ENCODE results near the gene SLC22A23.

The SLC22A23 gene

DNA sequence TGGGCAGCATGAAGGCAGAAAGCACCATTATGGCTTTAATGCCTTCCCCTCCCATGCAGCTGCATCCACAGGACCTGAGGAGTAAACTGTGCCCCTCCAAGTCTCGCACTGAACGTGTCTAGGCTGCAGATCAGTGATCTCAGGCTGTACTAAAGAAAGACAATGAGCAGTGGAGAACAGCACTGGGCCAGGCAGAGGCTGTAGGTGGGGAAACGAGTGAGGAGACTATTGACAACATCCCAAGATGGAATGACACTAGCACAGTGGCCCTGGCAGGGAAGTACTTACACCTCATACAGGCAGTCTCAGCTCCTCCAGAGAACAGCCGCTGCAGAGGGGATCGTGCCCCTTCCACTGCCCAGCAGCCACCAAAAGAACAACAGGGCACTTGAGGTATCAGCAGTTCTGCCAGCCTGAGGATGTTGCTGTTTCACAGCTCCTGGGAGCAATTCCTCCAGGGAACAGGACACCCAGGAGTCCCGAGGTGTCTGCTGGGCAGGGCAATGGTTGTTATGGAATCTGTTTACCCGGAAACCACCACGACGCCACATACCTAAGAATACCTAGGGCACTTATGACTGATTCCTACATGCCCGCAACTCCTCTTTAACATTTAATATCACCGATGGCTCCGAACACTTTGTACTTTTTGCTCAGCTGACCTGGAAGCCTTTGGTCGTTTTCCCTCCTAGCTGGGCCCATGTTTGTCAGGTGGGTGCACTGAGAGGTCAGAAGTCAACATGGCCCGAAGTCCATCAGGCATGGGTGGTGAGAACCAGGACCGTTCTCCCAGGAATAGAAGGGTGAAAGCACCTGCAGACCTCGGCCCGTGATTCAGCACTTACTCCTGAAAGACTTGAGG, 79.1 kb downstream of the SLC22A23 start:
- Histone ChIP-seq H3K79me2 (ENCODE audit: control insufficient read depth, low read length) (no peaks in the 10 kb centered on the region), H3K4me3 (ENCODE audit: low read length) (no peak overlapping the region), H3K27ac (ENCODE audit: low read depth, low read length) (no peak overlapping the region), H4K20me1 (ENCODE audit: control insufficient read depth, insufficient read depth, low read depth, low read length) (no peaks in the 10 kb centered on the region), H3K36me3 (ENCODE audit: control insufficient read depth, low read length) (no peaks in the 10 kb centered on the region), H3K9me2 (replicated peaks; ENCODE audit: control insufficient read depth, low read length) (no peaks in the 10 kb centered on the region), H3K4me2 (ENCODE audit: low read length) (no peak overlapping the region), H3K27me3 (ENCODE audit: control insufficient read depth, low read length) (peaks cover 25% of the 10 kb centered on the region), H3K9me3 (ENCODE audit: control insufficient read depth, insufficient read depth, low read length) (no peaks in the 10 kb centered on the region), H3K4me1 (ENCODE audit: control insufficient read depth, low read length) (no peaks in the 10 kb centered on the region), H3F3A (ENCODE audit: control insufficient read depth, insufficient read depth) (no peaks in the 10 kb centered on the region)
- TF ChIP-seq EZH2phosphoT487 (IDR thresholded peaks at IDR 0.05; ENCODE audit: borderline replicate concordance, low read length) (no peak), CTCF (IDR thresholded peaks at IDR 0.05; ENCODE audit: low read depth, low read length, poor library complexity, severe bottlenecking) (no peak)

DNA sequence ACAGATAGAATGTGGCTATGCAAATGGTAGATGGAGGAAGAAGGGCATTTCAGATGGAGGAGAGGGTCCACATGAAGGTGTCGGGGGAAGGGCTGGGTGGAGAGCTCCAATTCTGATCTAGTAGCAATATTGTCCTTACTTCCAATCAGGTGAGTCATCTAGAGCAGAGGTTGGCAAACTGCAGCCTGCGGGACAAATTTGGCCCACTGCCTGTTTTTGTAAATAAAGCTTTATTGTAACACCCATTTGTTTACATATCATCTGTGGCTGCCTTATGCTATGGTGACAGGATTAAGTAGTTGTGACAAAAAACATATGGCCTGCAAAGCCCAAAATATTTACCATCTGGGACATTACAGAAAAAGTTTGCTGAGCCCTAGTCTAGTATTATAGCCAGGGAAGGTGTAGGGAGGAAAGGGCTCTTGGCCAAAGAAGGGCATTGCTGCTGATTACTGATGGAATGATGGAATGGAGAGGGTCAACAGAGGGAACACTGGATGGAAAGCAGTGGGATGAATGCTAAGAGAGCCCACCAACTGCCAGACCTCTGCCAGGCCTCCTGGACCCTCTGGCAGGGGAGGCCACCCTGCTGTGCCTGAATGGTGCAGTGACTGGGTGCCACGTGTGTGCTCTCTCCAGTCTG, 79.8 kb downstream of the SLC22A23 start:
- Histone ChIP-seq H3K4me2 (ENCODE audit: low read length) (no peak overlapping the region), H4K20me1 (ENCODE audit: control insufficient read depth, insufficient read depth, low read depth, low read length) (no peaks in the 10 kb centered on the region), H3K27me3 (ENCODE audit: control insufficient read depth, low read length) (peaks cover 24% of the 10 kb centered on the region), H3K9me2 (replicated peaks; ENCODE audit: control insufficient read depth, low read length) (no peaks in the 10 kb centered on the region), H3K4me1 (ENCODE audit: control insufficient read depth, low read length) (no peaks in the 10 kb centered on the region), H3K4me3 (ENCODE audit: low read length) (no peak overlapping the region), H3K36me3 (ENCODE audit: control insufficient read depth, low read length) (no peaks in the 10 kb centered on the region), H3F3A (ENCODE audit: control insufficient read depth, insufficient read depth) (no peaks in the 10 kb centered on the region), H3K79me2 (ENCODE audit: control insufficient read depth, low read length) (no peaks in the 10 kb centered on the region), H3K27ac (ENCODE audit: low read depth, low read length) (no peak overlapping the region), H3K9me3 (ENCODE audit: control insufficient read depth, insufficient read depth, low read length) (no peaks in the 10 kb centered on the region)
- TF ChIP-seq CTCF (IDR thresholded peaks at IDR 0.05; ENCODE audit: low read depth, low read length, poor library complexity, severe bottlenecking) (no peak), EZH2phosphoT487 (IDR thresholded peaks at IDR 0.05; ENCODE audit: borderline replicate concordance, low read length) (no peak)

DNA sequence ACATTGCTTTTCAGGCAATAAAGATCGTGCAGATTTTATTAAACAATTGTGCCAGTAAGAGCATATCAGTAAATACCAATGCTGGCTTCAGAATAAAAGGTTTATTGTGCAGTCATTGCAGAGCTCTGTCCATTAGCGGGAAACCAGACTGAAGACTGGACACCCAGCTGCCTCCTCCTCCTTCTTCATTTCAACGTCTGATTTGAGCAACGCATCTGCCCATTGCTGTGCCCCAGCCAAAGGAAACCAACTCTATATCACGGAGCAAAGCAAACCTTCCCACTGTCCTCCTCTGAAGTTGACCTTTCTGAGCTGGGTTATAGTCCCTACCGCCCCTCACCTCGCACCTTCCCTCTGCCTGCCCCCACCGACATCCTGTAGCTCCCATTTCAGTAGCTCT, 80.8 kb downstream of the SLC22A23 start:
- Histone ChIP-seq H3K36me3 (ENCODE audit: control insufficient read depth, low read length) (no peaks in the 10 kb centered on the region), H3K4me2 (ENCODE audit: low read length) (no peak overlapping the region), H3K27ac (ENCODE audit: low read depth, low read length) (no peak overlapping the region)

More for the DNA sequence above, 80.8 kb downstream of the SLC22A23 start:
- H3K4me3 ChIP-seq (ENCODE audit: low read length) = no peak overlapping the region
- no peaks in the 10 kb centered on the region for H3K79me2 ChIP-seq (ENCODE audit: control insufficient read depth, low read length)
- H3K9me2 ChIP-seq (replicated peaks; ENCODE audit: control insufficient read depth, low read length) = no peaks in the 10 kb centered on the region
- no peaks in the 10 kb centered on the region for H4K20me1 ChIP-seq (ENCODE audit: control insufficient read depth, insufficient read depth, low read depth, low read length)
- no peaks in the 10 kb centered on the region for H3F3A ChIP-seq (ENCODE audit: control insufficient read depth, insufficient read depth)
- peaks cover 28% of the 10 kb centered on the region for H3K27me3 ChIP-seq (ENCODE audit: control insufficient read depth, low read length)
- no peaks in the 10 kb centered on the region for H3K9me3 ChIP-seq (ENCODE audit: control insufficient read depth, insufficient read depth, low read length)
- H3K4me1 ChIP-seq (ENCODE audit: control insufficient read depth, low read length) = no peaks in the 10 kb centered on the region
- TF ChIP-seq EZH2phosphoT487 (IDR thresholded peaks at IDR 0.05; ENCODE audit: borderline replicate concordance, low read length) = no peak
- TF ChIP-seq CTCF (IDR thresholded peaks at IDR 0.05; ENCODE audit: low read depth, low read length, poor library complexity, severe bottlenecking) = no peak

All from DOHH2 (cell line).